Erythroblast (primary cell): ENCODE measurements around the gene RUVBL1.

Source experiments
- GATA1 ChIP-seq: IDR thresholded peaks from 2 replicates; pipeline ENCODE4 v1.6.1; 2011; ENCODE audit warnings: low read depth, mild to moderate bottlenecking, control low read depth, low read length, moderate library complexity
- POLR2A ChIP-seq: IDR thresholded peaks from 2 replicates; pipeline ENCODE4 v1.6.1; 2011; ENCODE audit warnings: mild to moderate bottlenecking, low read length

DNA sequence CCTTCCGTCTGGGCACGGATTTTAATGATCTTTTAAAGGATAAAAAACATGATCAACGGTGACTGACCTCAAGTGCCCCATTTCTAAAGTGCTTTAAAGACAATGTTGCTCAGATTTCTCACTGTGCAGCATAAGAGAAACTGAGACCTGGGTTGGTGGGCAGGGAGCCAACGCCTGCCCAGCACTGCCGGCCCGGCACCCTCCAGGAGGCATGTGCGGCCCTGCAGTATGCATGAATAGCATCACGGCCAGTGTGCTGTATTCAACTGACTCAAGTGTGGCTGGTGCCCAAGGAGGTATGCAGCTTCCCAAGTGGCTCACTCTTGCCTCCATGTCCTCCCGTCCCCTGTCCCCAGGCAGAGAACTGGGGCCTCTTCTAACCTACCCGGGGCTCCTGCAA, 41.1 kb downstream of the RUVBL1 start:
- TF ChIP-seq POLR2A = no peak
- no peak for TF ChIP-seq GATA1
